Psoas muscle (tissue), 8 donors: ENCODE data around the gene MTHFD1L. TPM values are rescaled to one million over a fixed set of nuclear protein-coding genes. Genes with fewer than 3 reads are reported as not detected.

Experiments
- ATAC-seq, 4 donors: fragments of 200-7000 bp; cut with Tn5 transposase; one replicate each; pipeline ENCODE4 v1.9.1; 2020; ENCODE audit warnings: moderate library complexity in 3 of 4, mild to moderate bottlenecking in 2 of 4
- DNase-seq, 2 donors: peaks; one replicate each; pipeline ENCODE4 v3.0.0-alpha.2; 2020
- H3K27ac ChIP-seq: fragments of 200-600 bp; one replicate; pipeline ENCODE4 v1.8.0; 2022
- H3K27me3 ChIP-seq, 3 donors: fragments of 200-600 bp in 1 of 3; one replicate each; pipeline versions ENCODE4 v1.6.1 to v1.8.0; 2013 to 2022; ENCODE audit warnings: low read length in 2 of 3, mild to moderate bottlenecking in 2 of 3, moderate library complexity in 1 of 3; ENCODE audit not compliant: insufficient read depth in 3 of 3
- H3K36me3 ChIP-seq, 2 donors: fragments of 200-600 bp in 1 of 2; one replicate each; pipeline versions ENCODE4 v1.6.1 to v1.8.0; 2013 to 2022; ENCODE audit warnings: low read depth in 1 of 2, mild to moderate bottlenecking in 1 of 2, moderate library complexity in 1 of 2; ENCODE audit not compliant: insufficient read depth in 1 of 2
- H3K4me1 ChIP-seq: fragments of 200-600 bp; one replicate; pipeline ENCODE4 v1.8.0; 2022
- H3K4me3 ChIP-seq: fragments of 200-600 bp; one replicate; pipeline ENCODE4 v1.8.0; 2022; ENCODE audit warnings: mild to moderate bottlenecking
- H3K9me3 ChIP-seq: fragments of 200-600 bp; one replicate; pipeline ENCODE4 v1.8.0; 2022
- CTCF ChIP-seq: fragments of 200-600 bp; IDR thresholded peaks from one replicate; pipeline ENCODE4 v1.8.0; 2022; ENCODE audit warnings: antibody characterized with exemption
- WGBS, 3 donors: extraction: QIAGEN DNeasy Blood & Tissue Kit; methylation state at CpG; one replicate each; pipeline versions ENCODE4 v1.1.6 to v1.1.7; 2013; 5-methylcytosine and 5-hydroxymethylcytosine counted together
- intact Hi-C, 2 donors: fragments of 100-400 bp; cut with DNase I; formaldehyde crosslinking; loops; one replicate each; pipeline versions ENCODE4 v1.11.0 to v1.14.2; 2022
- polyA plus RNA-seq, 3 donors: library from polyadenylated mRNA; stranded (reverse); fragments of 200-250 nt; gene quantifications; one replicate each; pipeline ENCODE4 v1.2.3, GENCODE V29; 2013
- total RNA-seq, 4 donors: library from RNA; stranded (reverse); fragmentation: NEBNext Ultra II Directional in 2 of 4; extraction: Animal tissue kit (Norgen Biotek cat#: 25700) in 2 of 4; gene quantifications; one replicate each; pipeline versions ENCODE4 v1.2.1 to v1.2.4, GENCODE V29; 2021 to 2023
- donor health status: healthy with polysubstance abuse.
- donor health status: DM: no; HTN: no; CAD: no; lungs with moderate emphysema.
- donor health status: Bipolar disorder and iron deficiency.
- donor health status: healthy.
- donor health status: DM: yes; HTN: yes; CAD: no.
- donor health status: DM: no; HTN: no; CAD: no.
- donor health status: DM: no; HTN: no; CAD: no.
- donor health status: DM: yes; HTN: yes; CAD: no.

MTHFD1L gene
- total and polyA plus RNA-seq, 7 donors: 0.21 to 4.1 (median 1.1) TPM

GRCh38 chr6:150924808-150925589, 59.5 kb downstream of the MTHFD1L start:
- DNase-seq: no peak
- ATAC-seq: peak; percentile 27 to 66 (median 54)
- no peaks in the 10 kb centered on the region for H3K4me1 ChIP-seq
- WGBS, 3 donors: 62 to 81% (median 65%) methylated on average over 11 of the region's 11 CpGs
- intact Hi-C loops: no loop called here
- no peaks in the 10 kb centered on the region for H3K9me3 ChIP-seq
- no peaks in the 10 kb centered on the region for H3K27me3 ChIP-seq
- H3K36me3 ChIP-seq: no peaks in the 10 kb centered on the region
- no peak overlapping the region for H3K27ac ChIP-seq
- no peak overlapping the region for H3K4me3 ChIP-seq
- no peak for TF ChIP-seq CTCF

- Histone ChIP-seq H3K9me3 (no peaks in the 10 kb centered on the region), H3K27me3 (no peaks in the 10 kb centered on the region), H3K4me3 (no peak overlapping the region), H3K36me3 (no peaks in the 10 kb centered on the region), H3K4me1 (no peaks in the 10 kb centered on the region), H3K27ac (no peak overlapping the region)
- no peak for TF ChIP-seq CTCF
- DNase-seq (no peak), ATAC-seq (peak in 1 of 4 donors; percentile 15)
- intact Hi-C loops: no loop called here
- 40 to 67% (median 53%) methylated on average over 5 of the region's 5 CpGs for WGBS, 3 donors
These were observed 60.1 kb downstream of the MTHFD1L start for GRCh38 chr6:150925590-150925928.

GRCh38 chr6:150925976-150926375, 60.5 kb downstream of the MTHFD1L start:
- 47 to 59% (median 50%) methylated on average over 7 of the region's 7 CpGs for WGBS, 3 donors
- Histone ChIP-seq H3K36me3 (no peaks in the 10 kb centered on the region), H3K27ac (no peak overlapping the region), H3K4me1 (no peaks in the 10 kb centered on the region), H3K4me3 (no peak overlapping the region), H3K9me3 (no peaks in the 10 kb centered on the region), H3K27me3 (no peaks in the 10 kb centered on the region)
- TF ChIP-seq CTCF: no peak
- intact Hi-C loops: no loop called here
- ATAC-seq (no peak), DNase-seq (no peak)

GRCh38 chr6:150928882-150929281, 63.4 kb downstream of the MTHFD1L start:
- no peak for TF ChIP-seq CTCF
- 58 to 74% (median 62%) methylated on average over 3 of the region's 3 CpGs for WGBS, 3 donors
- Histone ChIP-seq H3K36me3 (no peaks in the 10 kb centered on the region), H3K27ac (no peak overlapping the region), H3K27me3 (no peaks in the 10 kb centered on the region), H3K4me3 (no peak overlapping the region), H3K9me3 (no peaks in the 10 kb centered on the region), H3K4me1 (no peaks in the 10 kb centered on the region)
- no peak for ATAC-seq
- no peak for DNase-seq
- intact Hi-C loops: no loop called here

GRCh38 chr6:150929416-150929815, 63.9 kb downstream of the MTHFD1L start:
- intact Hi-C loops: no loop called here
- no peaks in the 10 kb centered on the region for H3K36me3 ChIP-seq
- H3K27ac ChIP-seq: no peak overlapping the region
- no peaks in the 10 kb centered on the region for H3K9me3 ChIP-seq
- DNase-seq (no peak), ATAC-seq (no peak)
- WGBS, 3 donors: 30 to 40% (median 40%) methylated on average over 2 of the region's 2 CpGs
- no peak for TF ChIP-seq CTCF
- H3K4me1 ChIP-seq: no peaks in the 10 kb centered on the region
- no peak overlapping the region for H3K4me3 ChIP-seq
- H3K27me3 ChIP-seq: no peaks in the 10 kb centered on the region
